ENCODE results near the gene SGMS2. TPM values are rescaled to one million over a fixed set of nuclear protein-coding genes. Genes with fewer than 3 reads are reported as not detected.

Gene SGMS2
- total and polyA plus RNA-seq, 2 of the 13 experiments (the other 11 are each of a cell fraction or from before 2014, with no cell fraction given): 1.2 to 1.7 TPM

DNA sequence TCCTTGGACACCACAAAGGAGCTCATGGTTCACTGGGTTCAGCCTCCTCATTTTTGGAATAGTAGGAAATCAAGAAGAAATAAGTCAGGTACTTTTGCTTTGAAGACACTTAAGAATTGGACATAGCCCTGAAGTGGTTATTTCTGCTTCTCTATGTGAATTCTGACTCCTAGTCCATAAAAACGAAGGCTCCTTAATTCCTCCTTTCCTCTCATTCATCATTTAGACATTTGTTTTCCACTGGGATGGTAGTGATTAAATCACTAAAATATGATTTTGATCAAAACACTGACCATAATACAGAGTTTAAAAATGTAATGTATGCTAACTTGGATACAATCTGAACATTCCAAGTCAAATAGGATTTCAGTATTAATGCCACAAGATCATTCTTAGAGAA lies 71.9 kb downstream of the SGMS2 start:
- ChIA-PET CTCF (ENCODE audit: low intra/inter-chr PET ratio, low total read pairs) (no interaction called here), POLR2A (no interaction called here)
- no peaks in the 10 kb centered on the region for H3K27me3 ChIP-seq (ENCODE audit: control insufficient read depth in 1 of 2, insufficient read depth in 2 of 2, low read length in 2 of 2)
- FAIRE-seq (no peak), ATAC-seq (no peak), DNase-seq (ENCODE audit: low spot score) (no peak)
- H3K4me3 ChIP-seq (replicated peaks in 1 of 3; ENCODE audit: insufficient read depth in 1 of 3, low read depth in 2 of 3, low read length in 3 of 3): no peak overlapping the region
- H3K27ac ChIP-seq (ENCODE audit: extremely low read length, insufficient read depth, low read length): no peak overlapping the region
- no peaks in the 10 kb centered on the region for H3K79me2 ChIP-seq (ENCODE audit: insufficient read depth, low read length)
- BruUV-seq (replicated peaks): no TSS peak
- H3K36me3 ChIP-seq (replicated peaks in 1 of 2; ENCODE audit: control insufficient read depth in 1 of 2, insufficient read depth in 2 of 2, low read length in 2 of 2): no peaks in the 10 kb centered on the region
- H3K9ac ChIP-seq (ENCODE audit: insufficient read depth, low read depth, low read length): no peak overlapping the region
- 66% methylated on average over 1 of the region's 1 CpG for WGBS (ENCODE audit: low lambda C conversion rate)
- no peak overlapping the region for H3K4me2 ChIP-seq (ENCODE audit: low read depth, low read length)
- no peak overlapping the region for H2AFZ ChIP-seq (ENCODE audit: low read length)
- in situ Hi-C loops (cut with HindIII; ENCODE audit: extremely low pct_ligation_motif_present, low pct_unique_long_range_greater_than_20kb): no loop called here
- peaks cover 10% of the 10 kb centered on the region for H3K4me1 ChIP-seq (ENCODE audit: insufficient read depth, low read length)
- TF ChIP-seq, protein P1, sequence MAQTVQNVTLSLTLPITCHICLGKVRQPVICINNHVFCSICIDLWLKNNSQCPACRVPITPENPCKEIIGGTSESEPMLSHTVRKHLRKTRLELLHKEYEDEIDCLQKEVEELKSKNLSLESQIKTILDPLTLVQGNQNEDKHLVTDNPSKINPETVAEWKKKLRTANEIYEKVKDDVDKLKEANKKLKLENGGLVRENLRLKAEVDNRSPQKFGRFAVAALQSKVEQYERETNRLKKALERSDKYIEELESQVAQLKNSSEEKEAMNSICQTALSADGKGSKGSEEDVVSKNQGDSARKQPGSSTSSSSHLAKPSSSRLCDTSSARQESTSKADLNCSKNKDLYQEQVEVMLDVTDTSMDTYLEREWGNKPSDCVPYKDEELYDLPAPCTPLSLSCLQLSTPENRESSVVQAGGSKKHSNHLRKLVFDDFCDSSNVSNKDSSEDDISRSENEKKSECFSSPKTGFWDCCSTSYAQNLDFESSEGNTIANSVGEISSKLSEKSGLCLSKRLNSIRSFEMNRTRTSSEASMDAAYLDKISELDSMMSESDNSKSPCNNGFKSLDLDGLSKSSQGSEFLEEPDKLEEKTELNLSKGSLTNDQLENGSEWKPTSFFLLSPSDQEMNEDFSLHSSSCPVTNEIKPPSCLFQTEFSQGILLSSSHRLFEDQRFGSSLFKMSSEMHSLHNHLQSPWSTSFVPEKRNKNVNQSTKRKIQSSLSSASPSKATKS (CRISPR knock-in tag; IDR thresholded peaks at IDR 0.05): no peak
- TF ChIP-seq ZNF737 (CRISPR knock-in tag; IDR thresholded peaks at IDR 0.05; ENCODE audit: borderline replicate concordance) (no peak), HDAC2 (CRISPR knock-in tag; IDR thresholded peaks at IDR 0.05) (no peak), NCOR1 (IDR thresholded peaks at IDR 0.05; ENCODE audit: borderline replicate concordance, low read length) (no peak)
- intact Hi-C loops (cut with micrococcal nuclease; ENCODE audit: unreplicated experiment): no loop called here
- no peaks in the 10 kb centered on the region for H3K9me3 ChIP-seq (ENCODE audit: low read length)
- H4K20me1 ChIP-seq (ENCODE audit: insufficient read depth, low read length): no peaks in the 10 kb centered on the region

DNA sequence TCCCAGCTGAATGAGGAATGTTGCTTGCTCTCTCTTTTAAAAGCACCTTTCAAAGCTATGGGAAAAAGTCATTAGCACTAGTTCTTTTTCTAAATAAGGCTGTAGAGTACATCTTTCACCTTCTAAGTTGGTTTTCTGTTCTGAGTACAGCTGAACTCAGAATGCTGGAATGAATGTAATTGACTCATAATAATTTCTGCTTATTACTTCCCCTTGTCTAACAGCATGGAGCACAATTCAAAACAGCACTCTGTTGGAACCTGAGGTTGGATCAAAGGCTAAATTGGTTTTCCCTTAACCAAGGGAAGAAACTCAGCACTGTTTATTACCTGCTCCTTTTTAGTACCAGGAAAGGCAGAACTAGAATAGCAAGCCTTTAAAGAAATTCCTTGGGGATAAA lies 73.1 kb downstream of the SGMS2 start:
- intact Hi-C loops (cut with micrococcal nuclease; ENCODE audit: unreplicated experiment) (no loop called here), in situ Hi-C loops (cut with HindIII; ENCODE audit: extremely low pct_ligation_motif_present, low pct_unique_long_range_greater_than_20kb) (no loop called here)
- Histone ChIP-seq H3K27me3 (ENCODE audit: control insufficient read depth in 1 of 2, insufficient read depth in 2 of 2, low read length in 2 of 2) (no peaks in the 10 kb centered on the region), H3K36me3 (replicated peaks in 1 of 2; ENCODE audit: control insufficient read depth in 1 of 2, insufficient read depth in 2 of 2, low read length in 2 of 2) (no peaks in the 10 kb centered on the region), H3K27ac (ENCODE audit: extremely low read length, insufficient read depth, low read length) (no peak overlapping the region), H3K4me3 (replicated peaks in 1 of 3; ENCODE audit: insufficient read depth in 1 of 3, low read depth in 2 of 3, low read length in 3 of 3) (no peak overlapping the region), H2AFZ (ENCODE audit: low read length) (no peak overlapping the region), H3K9ac (ENCODE audit: insufficient read depth, low read depth, low read length) (no peak overlapping the region), H3K79me2 (ENCODE audit: insufficient read depth, low read length) (no peaks in the 10 kb centered on the region), H4K20me1 (ENCODE audit: insufficient read depth, low read length) (no peaks in the 10 kb centered on the region), H3K9me3 (ENCODE audit: low read length) (no peaks in the 10 kb centered on the region), H3K4me2 (ENCODE audit: low read depth, low read length) (no peak overlapping the region), H3K4me1 (ENCODE audit: insufficient read depth, low read length) (peaks cover 10% of the 10 kb centered on the region)
- ChIA-PET CTCF (ENCODE audit: low intra/inter-chr PET ratio, low total read pairs) (no interaction called here), POLR2A (no interaction called here)
- BruUV-seq (replicated peaks): no TSS peak
- DNase-seq (ENCODE audit: low spot score) (no peak), ATAC-seq (no peak), FAIRE-seq (no peak)
- TF ChIP-seq, protein P2, sequence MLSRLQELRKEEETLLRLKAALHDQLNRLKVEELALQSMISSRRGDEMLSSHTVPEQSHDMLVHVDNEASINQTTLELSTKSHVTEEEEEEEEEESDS (CRISPR knock-in tag; IDR thresholded peaks at IDR 0.05; ENCODE audit: borderline replicate concordance): no peak
- TF ChIP-seq ZC3H4 (CRISPR knock-in tag; IDR thresholded peaks at IDR 0.05; ENCODE audit: borderline replicate concordance) (no peak), SNRNP70 (IDR thresholded peaks at IDR 0.05; ENCODE audit: low read depth, low read length) (no peak), JUND (CRISPR knock-in tag; IDR thresholded peaks at IDR 0.05) (no peak), ZNF496 (CRISPR knock-in tag; IDR thresholded peaks at IDR 0.05; ENCODE audit: insufficient replicate concordance) (no peak), NFATC3 (CRISPR knock-in tag; IDR thresholded peaks at IDR 0.05) (no peak), MTA1 (CRISPR knock-in tag; IDR thresholded peaks at IDR 0.05; ENCODE audit: borderline replicate concordance) (no peak), ZNF224 (CRISPR knock-in tag; IDR thresholded peaks at IDR 0.05) (no peak), KDM3A (CRISPR knock-in tag; IDR thresholded peaks at IDR 0.05; ENCODE audit: low read depth) (no peak), CSRNP1 (CRISPR knock-in tag; IDR thresholded peaks at IDR 0.05) (no peak)
